ENCODE measurements around the gene QPCT.
A peak's percentile ranks its signal among the peaks of the same experiment; 100 is the strongest.

QPCT gene

DNA sequence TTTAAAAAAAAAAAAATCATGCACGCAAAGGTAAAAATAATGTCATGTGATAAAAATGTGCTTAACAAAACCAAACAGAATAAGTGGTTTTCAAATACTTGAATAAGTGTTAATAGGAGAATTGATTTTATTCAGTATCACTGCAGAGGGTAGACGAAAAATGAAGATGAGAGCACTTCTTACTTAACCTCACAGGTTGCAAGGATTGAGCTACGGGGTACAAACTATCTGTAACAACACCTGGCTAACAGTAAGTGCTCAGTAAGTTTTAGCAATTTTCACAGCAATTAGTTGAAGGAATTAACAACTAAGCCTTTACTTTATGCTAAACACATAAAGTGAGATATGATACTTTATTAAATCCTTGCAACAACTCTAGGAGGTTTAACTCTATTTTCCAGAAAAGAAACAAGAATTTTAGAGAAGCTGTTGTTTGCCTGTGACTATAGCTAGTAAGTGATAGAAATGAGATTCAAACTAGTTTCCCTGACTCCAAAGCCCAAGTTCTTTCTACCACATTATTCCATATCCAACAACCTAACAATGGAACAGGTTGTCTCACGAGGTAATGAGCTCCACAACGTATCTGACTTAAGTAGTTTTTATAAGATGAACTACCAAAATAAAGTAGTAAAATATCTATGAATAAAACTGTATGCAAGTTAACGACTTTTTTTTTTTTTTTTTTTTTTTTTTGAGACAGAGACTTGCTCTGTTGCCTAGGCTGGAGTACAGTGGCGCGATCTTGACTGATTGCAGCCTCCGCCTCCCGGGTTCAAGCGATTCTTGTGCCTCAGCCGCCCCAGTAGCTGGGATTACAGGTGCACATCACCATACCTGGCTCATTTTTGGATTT lies 24.4 kb upstream of the QPCT start:
- FAIRE-seq, result no peak
- TF ChIP-seq, protein P1, sequence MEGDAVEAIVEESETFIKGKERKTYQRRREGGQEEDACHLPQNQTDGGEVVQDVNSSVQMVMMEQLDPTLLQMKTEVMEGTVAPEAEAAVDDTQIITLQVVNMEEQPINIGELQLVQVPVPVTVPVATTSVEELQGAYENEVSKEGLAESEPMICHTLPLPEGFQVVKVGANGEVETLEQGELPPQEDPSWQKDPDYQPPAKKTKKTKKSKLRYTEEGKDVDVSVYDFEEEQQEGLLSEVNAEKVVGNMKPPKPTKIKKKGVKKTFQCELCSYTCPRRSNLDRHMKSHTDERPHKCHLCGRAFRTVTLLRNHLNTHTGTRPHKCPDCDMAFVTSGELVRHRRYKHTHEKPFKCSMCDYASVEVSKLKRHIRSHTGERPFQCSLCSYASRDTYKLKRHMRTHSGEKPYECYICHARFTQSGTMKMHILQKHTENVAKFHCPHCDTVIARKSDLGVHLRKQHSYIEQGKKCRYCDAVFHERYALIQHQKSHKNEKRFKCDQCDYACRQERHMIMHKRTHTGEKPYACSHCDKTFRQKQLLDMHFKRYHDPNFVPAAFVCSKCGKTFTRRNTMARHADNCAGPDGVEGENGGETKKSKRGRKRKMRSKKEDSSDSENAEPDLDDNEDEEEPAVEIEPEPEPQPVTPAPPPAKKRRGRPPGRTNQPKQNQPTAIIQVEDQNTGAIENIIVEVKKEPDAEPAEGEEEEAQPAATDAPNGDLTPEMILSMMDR (IDR thresholded peaks at IDR 0.05; ENCODE audit: insufficient read depth, missing control alignments), result no peak
- no peak for DNase-seq (ENCODE audit: insufficient read length, low spot score)

- TF ChIP-seq, protein P1 (IDR thresholded peaks at IDR 0.05; ENCODE audit: insufficient read depth, missing control alignments), result no peak
- FAIRE-seq (no peak), DNase-seq (ENCODE audit: insufficient read length, low spot score) (no peak)
Observed at GRCh38 chr2:37321029-37321682, 23.3 kb upstream of the QPCT start.

DNA sequence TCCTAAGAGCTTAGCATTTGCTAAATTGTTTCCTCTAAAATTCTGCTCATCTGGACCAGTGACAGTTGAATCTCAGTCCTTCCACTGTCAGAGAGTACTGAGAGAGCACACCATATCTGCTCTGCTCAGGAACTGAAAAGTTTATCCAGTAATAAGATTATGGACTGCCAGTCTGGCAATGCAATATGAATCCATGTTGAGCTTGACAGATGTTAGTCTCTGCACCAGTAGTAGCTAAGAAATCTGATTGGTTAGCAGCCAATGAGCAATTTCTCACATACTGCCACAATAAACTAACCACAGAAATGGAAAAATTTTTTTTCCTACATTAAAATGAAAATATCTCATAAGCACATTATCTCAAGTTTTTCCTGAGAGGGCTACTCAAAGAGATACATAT lies 22.1 kb upstream of the QPCT start:
- TF ChIP-seq, protein P1 (IDR thresholded peaks at IDR 0.05; ENCODE audit: insufficient read depth, missing control alignments), result no peak
- no peak for DNase-seq (ENCODE audit: insufficient read length, low spot score)
- FAIRE-seq, result peak; percentile 77

DNA sequence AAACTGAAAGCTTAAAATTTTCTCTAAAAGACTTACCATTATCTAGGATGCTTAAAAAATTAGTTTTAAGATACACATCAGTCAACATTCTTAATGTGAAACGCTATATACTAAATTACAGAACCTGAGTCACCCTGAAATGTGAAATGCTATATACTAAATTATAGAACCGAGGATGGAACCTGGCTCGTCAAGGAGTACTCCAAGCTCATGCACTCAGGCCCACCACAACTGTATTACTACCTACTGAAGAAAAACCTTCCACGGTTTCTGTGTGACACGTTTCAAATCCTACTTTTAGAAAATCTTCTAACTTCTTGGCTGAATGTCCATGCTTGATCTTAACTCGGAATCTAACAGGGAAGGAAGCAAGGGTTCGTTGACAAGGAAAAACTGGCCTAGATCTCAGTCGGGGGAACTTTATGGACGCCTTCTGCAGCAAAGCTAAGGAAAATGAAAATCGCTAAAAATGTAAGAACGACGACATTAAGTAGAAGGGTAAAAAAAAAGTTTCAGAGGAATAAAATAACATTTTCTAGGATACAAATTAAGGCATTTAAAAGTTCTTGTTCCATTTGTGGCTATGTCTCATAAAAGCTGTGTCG lies 21.2 kb upstream of the QPCT start:
- DNase-seq (ENCODE audit: insufficient read length, low spot score) (no peak), FAIRE-seq (no peak)
- TF ChIP-seq, protein P1 (IDR thresholded peaks at IDR 0.05; ENCODE audit: insufficient read depth, missing control alignments), result no peak

DNA sequence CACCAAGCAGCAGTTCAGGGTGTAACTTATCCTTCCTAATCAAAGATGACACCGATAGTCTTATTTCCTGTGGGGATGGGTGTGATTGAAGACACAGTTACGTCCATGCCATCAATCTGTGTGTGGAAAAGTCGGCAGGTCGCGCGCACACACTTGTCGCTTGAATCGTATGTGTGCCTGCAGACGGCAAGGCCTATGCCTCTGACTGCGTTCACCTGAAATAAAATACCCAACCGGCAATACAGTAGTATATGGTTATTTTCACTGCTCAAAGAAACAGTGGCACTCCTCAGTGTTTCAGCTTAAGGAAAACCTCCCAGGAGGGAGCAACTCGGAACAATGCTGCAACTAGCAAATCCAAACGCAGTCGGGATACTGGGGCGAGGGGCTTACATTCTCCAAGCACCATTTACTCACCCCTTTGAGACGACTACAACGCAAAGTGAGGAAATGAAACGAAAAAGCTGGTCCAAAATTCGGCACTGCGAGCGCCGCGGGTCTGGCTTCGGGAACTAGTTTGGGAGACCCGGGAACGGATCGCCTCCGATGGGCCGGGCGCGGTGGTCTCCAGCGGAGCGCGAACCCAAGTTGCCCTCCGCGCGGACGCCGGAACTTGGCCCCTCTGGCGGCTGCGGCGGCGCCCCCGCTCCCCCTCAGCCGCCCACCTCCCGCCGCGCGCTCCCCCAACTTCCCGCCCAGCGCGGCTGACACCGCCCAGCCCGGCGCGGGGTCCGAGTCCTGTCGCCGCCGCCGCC lies 20.5 kb upstream of the QPCT start:
- FAIRE-seq (no peak), DNase-seq (ENCODE audit: insufficient read length, low spot score) (no peak)

GRCh38 chr2:37324536-37324785 lies 20.0 kb upstream of the QPCT start:
- TF ChIP-seq, protein P1 (IDR thresholded peaks at IDR 0.05; ENCODE audit: insufficient read depth, missing control alignments), result no peak
- DNase-seq (ENCODE audit: insufficient read length, low spot score) (no peak), FAIRE-seq (no peak)

More for the DNA sequence above, 20.5 kb upstream of the QPCT start:
- TF ChIP-seq, protein P1 (IDR thresholded peaks at IDR 0.05; ENCODE audit: insufficient read depth, missing control alignments), result no peak
